GM23338 (cell line): Measurements from ENCODE around the gene HEXD. TPM values are rescaled to one million over a fixed set of nuclear protein-coding genes. Genes with fewer than 3 reads are reported as not detected.

ENCODE experiments used
- ATAC-seq: fragments of 200-7000 bp; cut with Tn5 transposase; 3 replicates; pipeline ENCODE4 v1.9.1; 2020
- DNase-seq: peaks from one replicate; pipeline ENCODE4 v3.0.0-alpha.2; 2015; ENCODE audit warnings: low spot score
- H2AFZ ChIP-seq: fragments of 200-600 bp; sonication (generic); 2 replicates; pipeline ENCODE4 v1.8.0; 2016; ENCODE audit warnings: antibody characterized with exemption, mild to moderate bottlenecking, moderate library complexity
- H3F3A ChIP-seq: fragments of 200-600 bp; sonication (generic); replicated peaks from 2 replicates; pipeline ENCODE4 v1.8.0; 2017; ENCODE audit warnings: antibody characterized with exemption, mixed run types, low read depth
- H3K27ac ChIP-seq: fragments of 200-600 bp; sonication (generic); 2 replicates; pipeline ENCODE4 v1.6.1; 2016; ENCODE audit warnings: low read depth
- H3K27me3 ChIP-seq: fragments of 200-600 bp; sonication (generic); 2 replicates; pipeline ENCODE4 v1.8.0; 2016; ENCODE audit warnings: mild to moderate bottlenecking, mixed run types, moderate library complexity; ENCODE audit not compliant: insufficient read depth
- H3K36me3 ChIP-seq: fragments of 200-600 bp; sonication (generic); 2 replicates; pipeline ENCODE4 v1.8.0; 2016; ENCODE audit warnings: mild to moderate bottlenecking; ENCODE audit not compliant: insufficient read depth
- H3K4me1 ChIP-seq: fragments of 200-600 bp; sonication (generic); 2 replicates; pipeline ENCODE4 v1.8.0; 2016; ENCODE audit warnings: mild to moderate bottlenecking, moderate library complexity; ENCODE audit not compliant: insufficient read depth
- H3K4me2 ChIP-seq: fragments of 200-600 bp; sonication (generic); 2 replicates; pipeline ENCODE4 v1.7.1; 2017; ENCODE audit warnings: mixed run types
- H3K4me3 ChIP-seq: fragments of 200-600 bp; sonication (generic); 2 replicates; pipeline ENCODE4 v1.6.1; 2016; ENCODE audit warnings: mixed run types
- H3K79me2 ChIP-seq: fragments of 200-600 bp; sonication (generic); replicated peaks from 2 replicates; pipeline ENCODE4 v1.8.0; 2017; ENCODE audit warnings: mild to moderate bottlenecking; ENCODE audit not compliant: insufficient read depth
- H3K9me2 ChIP-seq: fragments of 200-600 bp; sonication (generic); 2 replicates; pipeline ENCODE4 v1.8.0; 2017; ENCODE audit not compliant: insufficient read depth
- H4K20me1 ChIP-seq: fragments of 200-600 bp; sonication (generic); replicated peaks from 2 replicates; pipeline ENCODE4 v1.8.0; 2017; ENCODE audit warnings: mild to moderate bottlenecking; ENCODE audit not compliant: insufficient read depth
- H3K27ac Mint-ChIP-seq: 2 replicates; pipeline ENCODE4 v1.8.0; 2020; ENCODE audit warnings: inconsistent platforms, mild to moderate bottlenecking, moderate library complexity, mixed read lengths
- H3K27me3 Mint-ChIP-seq: 3 replicates; pipeline ENCODE4 v1.8.0; 2022; ENCODE audit warnings: low read depth, mild to moderate bottlenecking, moderate library complexity, mixed read lengths, inconsistent platforms; ENCODE audit not compliant: insufficient read depth, poor library complexity
- H3K36me3 Mint-ChIP-seq: 3 replicates; pipeline ENCODE4 v1.8.0; 2021; ENCODE audit warnings: low read depth, mild to moderate bottlenecking, inconsistent platforms, moderate library complexity, mixed read lengths
- H3K4me1 Mint-ChIP-seq: 3 replicates; pipeline ENCODE4 v1.8.0; 2020; ENCODE audit warnings: mild to moderate bottlenecking, inconsistent platforms, mixed read lengths
- H3K4me3 Mint-ChIP-seq: 3 replicates; pipeline ENCODE4 v1.8.0; 2021; ENCODE audit warnings: moderate library complexity, mild to moderate bottlenecking, inconsistent platforms, mixed read lengths
- H3K9me3 Mint-ChIP-seq: 3 replicates; pipeline ENCODE4 v1.8.0; 2020; ENCODE audit warnings: moderate library complexity, mild to moderate bottlenecking, inconsistent platforms, mixed read lengths
- EZH2 ChIP-seq: fragments of 200-600 bp; sonication (generic); IDR thresholded peaks from one replicate; pipeline ENCODE4 v1.8.0; 2017; ENCODE audit warnings: antibody characterized with exemption, mild to moderate bottlenecking, low read depth; ENCODE audit not compliant: unreplicated experiment
- EZH2phosphoT487 ChIP-seq: fragments of 200-600 bp; sonication (generic); IDR thresholded peaks from one replicate; pipeline ENCODE4 v1.8.1; 2018; ENCODE audit warnings: antibody characterized with exemption; ENCODE audit not compliant: unreplicated experiment
- JUNB ChIP-seq: IDR thresholded peaks from one replicate; pipeline ENCODE4 v1.6.1; 2016; ENCODE audit warnings: antibody characterized with exemption; ENCODE audit not compliant: unreplicated experiment
- NANOG ChIP-seq: IDR thresholded peaks from 2 replicates; pipeline ENCODE4 v1.6.1; 2016; ENCODE audit warnings: antibody characterized with exemption, borderline replicate concordance
- POLR2AphosphoS5 ChIP-seq: IDR thresholded peaks from 2 replicates; pipeline ENCODE4 v1.6.1; 2016; ENCODE audit warnings: antibody characterized with exemption, low read depth
- STAT1 ChIP-seq: IDR thresholded peaks from one replicate; pipeline ENCODE4 v1.6.1; 2016; ENCODE audit warnings: antibody characterized with exemption; ENCODE audit not compliant: unreplicated experiment
- ZNF114 ChIP-seq: fragments of 250-450 bp; sonication (Bioruptor Pico); IDR thresholded peaks from 2 replicates; pipeline ENCODE4 v1.5.0; 2020; ENCODE audit warnings: mild to moderate bottlenecking, moderate library complexity
- polyA plus RNA-seq: library from polyadenylated mRNA; unstranded; fragments of >200 nt; fragmentation: Nextera tagmentation; extraction: Ambion mirVana; gene quantifications from 2 replicates; pipeline ENCODE4 v1.2.1, GENCODE V29; 2016
- total RNA-seq: library from RNA; depleted of rRNA; stranded (reverse); fragments of >200 nt; shearing (Covaris generic); gene quantifications from 2 replicates; pipeline ENCODE4 v1.2.3, GENCODE V29; 2014
- TF ChIP-seq, protein P1 (sequence below): fragments of 250-450 bp; sonication (Bioruptor Pico); IDR thresholded peaks from 2 replicates; pipeline ENCODE4 v1.5.0; 2020; ENCODE audit warnings: mild to moderate bottlenecking, moderate library complexity
- TF ChIP-seq, protein P2 (sequence below): IDR thresholded peaks from 2 replicates; pipeline ENCODE4 v1.6.1; 2016; ENCODE audit warnings: antibody characterized with exemption
- TF ChIP-seq, protein P3 (sequence below): IDR thresholded peaks from one replicate; pipeline ENCODE4 v1.6.1; 2018; ENCODE audit warnings: antibody characterized with exemption; ENCODE audit not compliant: unreplicated experiment
- TF ChIP-seq, protein P4 (sequence below), 2 experiments: fragments of 200-600 bp in 1 of 2; sonication (generic) in 1 of 2; conservative IDR thresholded peaks; 2 replicates each; pipeline versions ENCODE4 v1.5.1 to v1.6.1; 2016 to 2017; ENCODE audit warnings: antibody characterized with exemption in 2 of 2, low read depth in 2 of 2, mild to moderate bottlenecking in 2 of 2, moderate library complexity in 1 of 2

Gene HEXD
- total and polyA plus RNA-seq, 2 experiments from 2014 or later = 11.9 to 31.1 TPM

DNA sequence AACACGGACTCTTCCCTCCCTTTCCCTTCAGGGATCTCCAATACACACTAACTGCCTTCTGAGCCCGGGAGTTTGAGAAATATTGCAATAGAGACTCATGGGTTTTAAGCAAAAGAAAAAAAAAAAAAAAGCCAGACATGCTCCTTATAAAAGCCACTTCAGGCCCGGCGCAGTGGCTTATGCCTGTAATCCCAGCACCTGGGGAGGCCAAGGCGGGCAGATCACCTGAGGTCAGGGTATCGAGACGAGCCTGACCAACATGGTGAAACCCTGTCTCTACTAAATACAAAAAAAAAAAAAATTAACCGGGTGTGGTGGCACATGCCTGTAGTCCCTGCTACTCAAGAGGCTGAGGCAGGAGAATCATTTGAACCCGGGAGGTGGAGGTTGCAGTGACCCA, 2.4 kb upstream of the HEXD start (continued):
- TF ChIP-seq, protein P1, sequence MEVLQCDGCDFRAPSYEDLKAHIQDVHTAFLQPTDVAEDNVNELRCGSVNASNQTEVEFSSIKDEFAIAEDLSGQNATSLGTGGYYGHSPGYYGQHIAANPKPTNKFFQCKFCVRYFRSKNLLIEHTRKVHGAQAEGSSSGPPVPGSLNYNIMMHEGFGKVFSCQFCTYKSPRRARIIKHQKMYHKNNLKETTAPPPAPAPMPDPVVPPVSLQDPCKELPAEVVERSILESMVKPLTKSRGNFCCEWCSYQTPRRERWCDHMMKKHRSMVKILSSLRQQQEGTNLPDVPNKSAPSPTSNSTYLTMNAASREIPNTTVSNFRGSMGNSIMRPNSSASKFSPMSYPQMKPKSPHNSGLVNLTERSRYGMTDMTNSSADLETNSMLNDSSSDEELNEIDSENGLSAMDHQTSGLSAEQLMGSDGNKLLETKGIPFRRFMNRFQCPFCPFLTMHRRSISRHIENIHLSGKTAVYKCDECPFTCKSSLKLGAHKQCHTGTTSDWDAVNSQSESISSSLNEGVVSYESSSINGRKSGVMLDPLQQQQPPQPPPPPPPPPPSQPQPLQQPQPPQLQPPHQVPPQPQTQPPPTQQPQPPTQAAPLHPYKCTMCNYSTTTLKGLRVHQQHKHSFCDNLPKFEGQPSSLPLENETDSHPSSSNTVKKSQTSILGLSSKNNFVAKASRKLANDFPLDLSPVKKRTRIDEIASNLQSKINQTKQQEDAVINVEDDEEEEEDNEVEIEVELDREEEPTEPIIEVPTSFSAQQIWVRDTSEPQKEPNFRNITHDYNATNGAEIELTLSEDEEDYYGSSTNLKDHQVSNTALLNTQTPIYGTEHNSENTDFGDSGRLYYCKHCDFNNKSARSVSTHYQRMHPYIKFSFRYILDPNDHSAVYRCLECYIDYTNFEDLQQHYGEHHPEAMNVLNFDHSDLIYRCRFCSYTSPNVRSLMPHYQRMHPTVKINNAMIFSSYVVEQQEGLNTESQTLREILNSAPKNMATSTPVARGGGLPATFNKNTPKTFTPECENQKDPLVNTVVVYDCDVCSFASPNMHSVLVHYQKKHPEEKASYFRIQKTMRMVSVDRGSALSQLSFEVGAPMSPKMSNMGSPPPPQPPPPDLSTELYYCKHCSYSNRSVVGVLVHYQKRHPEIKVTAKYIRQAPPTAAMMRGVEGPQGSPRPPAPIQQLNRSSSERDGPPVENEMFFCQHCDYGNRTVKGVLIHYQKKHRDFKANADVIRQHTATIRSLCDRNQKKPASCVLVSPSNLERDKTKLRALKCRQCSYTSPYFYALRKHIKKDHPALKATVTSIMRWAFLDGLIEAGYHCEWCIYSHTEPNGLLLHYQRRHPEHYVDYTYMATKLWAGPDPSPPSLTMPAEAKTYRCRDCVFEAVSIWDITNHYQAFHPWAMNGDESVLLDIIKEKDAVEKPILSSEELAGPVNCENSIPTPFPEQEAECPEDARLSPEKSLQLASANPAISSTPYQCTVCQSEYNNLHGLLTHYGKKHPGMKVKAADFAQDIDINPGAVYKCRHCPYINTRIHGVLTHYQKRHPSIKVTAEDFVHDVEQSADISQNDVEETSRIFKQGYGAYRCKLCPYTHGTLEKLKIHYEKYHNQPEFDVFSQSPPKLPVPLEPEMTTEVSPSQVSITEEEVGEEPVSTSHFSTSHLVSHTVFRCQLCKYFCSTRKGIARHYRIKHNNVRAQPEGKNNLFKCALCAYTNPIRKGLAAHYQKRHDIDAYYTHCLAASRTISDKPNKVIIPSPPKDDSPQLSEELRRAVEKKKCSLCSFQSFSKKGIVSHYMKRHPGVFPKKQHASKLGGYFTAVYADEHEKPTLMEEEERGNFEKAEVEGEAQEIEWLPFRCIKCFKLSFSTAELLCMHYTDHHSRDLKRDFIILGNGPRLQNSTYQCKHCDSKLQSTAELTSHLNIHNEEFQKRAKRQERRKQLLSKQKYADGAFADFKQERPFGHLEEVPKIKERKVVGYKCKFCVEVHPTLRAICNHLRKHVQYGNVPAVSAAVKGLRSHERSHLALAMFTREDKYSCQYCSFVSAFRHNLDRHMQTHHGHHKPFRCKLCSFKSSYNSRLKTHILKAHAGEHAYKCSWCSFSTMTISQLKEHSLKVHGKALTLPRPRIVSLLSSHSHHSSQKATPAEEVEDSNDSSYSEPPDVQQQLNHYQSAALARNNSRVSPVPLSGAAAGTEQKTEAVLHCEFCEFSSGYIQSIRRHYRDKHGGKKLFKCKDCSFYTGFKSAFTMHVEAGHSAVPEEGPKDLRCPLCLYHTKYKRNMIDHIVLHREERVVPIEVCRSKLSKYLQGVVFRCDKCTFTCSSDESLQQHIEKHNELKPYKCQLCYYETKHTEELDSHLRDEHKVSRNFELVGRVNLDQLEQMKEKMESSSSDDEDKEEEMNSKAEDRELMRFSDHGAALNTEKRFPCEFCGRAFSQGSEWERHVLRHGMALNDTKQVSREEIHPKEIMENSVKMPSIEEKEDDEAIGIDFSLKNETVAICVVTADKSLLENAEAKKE (CRISPR knock-in tag) = no peak
- TF ChIP-seq NANOG = no peak
- TF ChIP-seq, protein P2, sequence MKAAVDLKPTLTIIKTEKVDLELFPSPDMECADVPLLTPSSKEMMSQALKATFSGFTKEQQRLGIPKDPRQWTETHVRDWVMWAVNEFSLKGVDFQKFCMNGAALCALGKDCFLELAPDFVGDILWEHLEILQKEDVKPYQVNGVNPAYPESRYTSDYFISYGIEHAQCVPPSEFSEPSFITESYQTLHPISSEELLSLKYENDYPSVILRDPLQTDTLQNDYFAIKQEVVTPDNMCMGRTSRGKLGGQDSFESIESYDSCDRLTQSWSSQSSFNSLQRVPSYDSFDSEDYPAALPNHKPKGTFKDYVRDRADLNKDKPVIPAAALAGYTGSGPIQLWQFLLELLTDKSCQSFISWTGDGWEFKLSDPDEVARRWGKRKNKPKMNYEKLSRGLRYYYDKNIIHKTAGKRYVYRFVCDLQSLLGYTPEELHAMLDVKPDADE = no peak

DNA sequence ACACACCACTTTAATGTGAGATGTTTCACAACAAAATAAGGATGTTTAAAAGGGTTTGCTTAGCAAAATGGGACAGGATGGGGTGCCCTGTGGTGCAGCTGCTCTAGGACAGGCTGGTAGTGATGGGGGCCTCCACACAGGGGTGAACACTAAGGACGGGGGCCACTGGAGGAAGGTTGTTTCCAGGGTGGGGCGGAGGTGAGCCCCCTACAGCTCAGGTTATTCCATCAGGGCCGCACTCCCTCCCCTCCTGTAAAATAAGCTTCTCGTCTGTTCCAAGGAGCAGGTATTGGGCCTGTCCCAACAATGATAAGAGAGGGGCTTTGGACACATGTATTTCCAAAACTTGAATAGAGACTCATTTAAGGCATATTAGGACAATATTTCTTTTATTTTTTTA, 1.9 kb upstream of the HEXD start:
- no peaks in the 10 kb centered on the region for H3K36me3 ChIP-seq
- H3K4me2 ChIP-seq = no peak overlapping the region
- H3F3A ChIP-seq = no peaks in the 10 kb centered on the region; the same call in none of the 2 replicates
- no peak overlapping the region for H3K27ac ChIP-seq
- H3K36me3 Mint-ChIP-seq = peaks cover 17% of the 10 kb centered on the region
- H3K9me2 ChIP-seq = no peaks in the 10 kb centered on the region
- peaks cover 8% of the 10 kb centered on the region for H4K20me1 ChIP-seq
- ATAC-seq = no peak
- DNase-seq = no peak
- H3K27ac Mint-ChIP-seq = no peak overlapping the region
- H3K4me1 ChIP-seq = peaks cover 19% of the 10 kb centered on the region
- H3K27me3 ChIP-seq = no peaks in the 10 kb centered on the region
- H3K9me3 Mint-ChIP-seq = peaks cover 6% of the 10 kb centered on the region; the same call in 2 of the 3 replicates
- H3K4me3 Mint-ChIP-seq = no peak overlapping the region
- H3K27me3 Mint-ChIP-seq = peaks cover 8% of the 10 kb centered on the region
- no peak overlapping the region for H2AFZ ChIP-seq
- H3K79me2 ChIP-seq = no peaks in the 10 kb centered on the region
- H3K4me3 ChIP-seq = no peak overlapping the region
- peaks cover 13% of the 10 kb centered on the region for H3K4me1 Mint-ChIP-seq
- TF ChIP-seq ZNF114 (CRISPR knock-in tag) = no peak
- TF ChIP-seq EZH2phosphoT487 = no peak
- TF ChIP-seq, protein P2 = no peak
- TF ChIP-seq NANOG = no peak
- no peak for TF ChIP-seq POLR2AphosphoS5
- no peak for TF ChIP-seq EZH2
- TF ChIP-seq, protein P3, sequence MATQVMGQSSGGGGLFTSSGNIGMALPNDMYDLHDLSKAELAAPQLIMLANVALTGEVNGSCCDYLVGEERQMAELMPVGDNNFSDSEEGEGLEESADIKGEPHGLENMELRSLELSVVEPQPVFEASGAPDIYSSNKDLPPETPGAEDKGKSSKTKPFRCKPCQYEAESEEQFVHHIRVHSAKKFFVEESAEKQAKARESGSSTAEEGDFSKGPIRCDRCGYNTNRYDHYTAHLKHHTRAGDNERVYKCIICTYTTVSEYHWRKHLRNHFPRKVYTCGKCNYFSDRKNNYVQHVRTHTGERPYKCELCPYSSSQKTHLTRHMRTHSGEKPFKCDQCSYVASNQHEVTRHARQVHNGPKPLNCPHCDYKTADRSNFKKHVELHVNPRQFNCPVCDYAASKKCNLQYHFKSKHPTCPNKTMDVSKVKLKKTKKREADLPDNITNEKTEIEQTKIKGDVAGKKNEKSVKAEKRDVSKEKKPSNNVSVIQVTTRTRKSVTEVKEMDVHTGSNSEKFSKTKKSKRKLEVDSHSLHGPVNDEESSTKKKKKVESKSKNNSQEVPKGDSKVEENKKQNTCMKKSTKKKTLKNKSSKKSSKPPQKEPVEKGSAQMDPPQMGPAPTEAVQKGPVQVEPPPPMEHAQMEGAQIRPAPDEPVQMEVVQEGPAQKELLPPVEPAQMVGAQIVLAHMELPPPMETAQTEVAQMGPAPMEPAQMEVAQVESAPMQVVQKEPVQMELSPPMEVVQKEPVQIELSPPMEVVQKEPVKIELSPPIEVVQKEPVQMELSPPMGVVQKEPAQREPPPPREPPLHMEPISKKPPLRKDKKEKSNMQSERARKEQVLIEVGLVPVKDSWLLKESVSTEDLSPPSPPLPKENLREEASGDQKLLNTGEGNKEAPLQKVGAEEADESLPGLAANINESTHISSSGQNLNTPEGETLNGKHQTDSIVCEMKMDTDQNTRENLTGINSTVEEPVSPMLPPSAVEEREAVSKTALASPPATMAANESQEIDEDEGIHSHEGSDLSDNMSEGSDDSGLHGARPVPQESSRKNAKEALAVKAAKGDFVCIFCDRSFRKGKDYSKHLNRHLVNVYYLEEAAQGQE = no peak
- TF ChIP-seq, protein P4, sequence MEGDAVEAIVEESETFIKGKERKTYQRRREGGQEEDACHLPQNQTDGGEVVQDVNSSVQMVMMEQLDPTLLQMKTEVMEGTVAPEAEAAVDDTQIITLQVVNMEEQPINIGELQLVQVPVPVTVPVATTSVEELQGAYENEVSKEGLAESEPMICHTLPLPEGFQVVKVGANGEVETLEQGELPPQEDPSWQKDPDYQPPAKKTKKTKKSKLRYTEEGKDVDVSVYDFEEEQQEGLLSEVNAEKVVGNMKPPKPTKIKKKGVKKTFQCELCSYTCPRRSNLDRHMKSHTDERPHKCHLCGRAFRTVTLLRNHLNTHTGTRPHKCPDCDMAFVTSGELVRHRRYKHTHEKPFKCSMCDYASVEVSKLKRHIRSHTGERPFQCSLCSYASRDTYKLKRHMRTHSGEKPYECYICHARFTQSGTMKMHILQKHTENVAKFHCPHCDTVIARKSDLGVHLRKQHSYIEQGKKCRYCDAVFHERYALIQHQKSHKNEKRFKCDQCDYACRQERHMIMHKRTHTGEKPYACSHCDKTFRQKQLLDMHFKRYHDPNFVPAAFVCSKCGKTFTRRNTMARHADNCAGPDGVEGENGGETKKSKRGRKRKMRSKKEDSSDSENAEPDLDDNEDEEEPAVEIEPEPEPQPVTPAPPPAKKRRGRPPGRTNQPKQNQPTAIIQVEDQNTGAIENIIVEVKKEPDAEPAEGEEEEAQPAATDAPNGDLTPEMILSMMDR (conservative IDR thresholded peaks at IDR 0.05; ENCODE audit: low read depth in 2 of 2) = no peak
- TF ChIP-seq JUNB = no peak
- no peak for TF ChIP-seq STAT1
